ENCODE results near the gene KRT6A. TPM values are rescaled to one million over a fixed set of nuclear protein-coding genes. Genes with fewer than 3 reads are reported as not detected.
"Not testable (repeated sequence)": the region's sequence is repeated elsewhere in the genome, so short reads cannot be mapped to it uniquely, and the experiment has no call there.

Gene KRT6A
- total RNA-seq, 2 donors from 2014 or later: not detected

DNA sequence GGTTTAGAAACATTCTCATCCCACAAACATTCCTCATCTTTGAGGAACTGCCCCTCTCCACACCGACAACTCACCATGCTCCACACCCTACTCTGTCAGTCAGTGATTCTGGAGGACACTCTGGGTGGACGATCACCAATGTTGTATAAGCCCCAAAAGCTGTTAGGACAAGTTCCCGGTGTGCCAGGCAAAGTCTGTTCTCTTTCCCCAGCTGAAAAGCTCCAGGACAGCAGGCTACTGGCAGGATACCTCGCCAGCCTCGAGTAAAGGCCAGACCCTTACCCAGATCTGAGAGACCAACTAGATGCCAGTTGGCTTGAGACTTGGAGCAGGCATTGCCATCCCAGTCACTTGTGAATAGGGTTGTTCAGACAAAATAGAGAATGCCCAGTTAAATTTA is 15.2 kb upstream of the KRT6A start:
- no peak for TF ChIP-seq CTCF (IDR thresholded peaks at IDR 0.05)
- intact Hi-C loops (cut with DNase I): loop anchor here (5.0 kb wide), 1 partner anchor 116 kb away; no protein-coding TSS in a partner anchor
- no peak for DNase-seq
- no peaks in the 10 kb centered on the region for H3K36me3 ChIP-seq
- no peaks in the 10 kb centered on the region for H3K4me1 ChIP-seq
- no peak overlapping the region for H3K27ac ChIP-seq
- no peak overlapping the region for H3K9ac ChIP-seq (ENCODE audit: low read depth in 2 of 2, low read length in 2 of 2)
- H3K9me3 ChIP-seq: no peaks in the 10 kb centered on the region
- H3K4me3 ChIP-seq: no peak overlapping the region
- H3K27me3 ChIP-seq: no peaks in the 10 kb centered on the region

DNA sequence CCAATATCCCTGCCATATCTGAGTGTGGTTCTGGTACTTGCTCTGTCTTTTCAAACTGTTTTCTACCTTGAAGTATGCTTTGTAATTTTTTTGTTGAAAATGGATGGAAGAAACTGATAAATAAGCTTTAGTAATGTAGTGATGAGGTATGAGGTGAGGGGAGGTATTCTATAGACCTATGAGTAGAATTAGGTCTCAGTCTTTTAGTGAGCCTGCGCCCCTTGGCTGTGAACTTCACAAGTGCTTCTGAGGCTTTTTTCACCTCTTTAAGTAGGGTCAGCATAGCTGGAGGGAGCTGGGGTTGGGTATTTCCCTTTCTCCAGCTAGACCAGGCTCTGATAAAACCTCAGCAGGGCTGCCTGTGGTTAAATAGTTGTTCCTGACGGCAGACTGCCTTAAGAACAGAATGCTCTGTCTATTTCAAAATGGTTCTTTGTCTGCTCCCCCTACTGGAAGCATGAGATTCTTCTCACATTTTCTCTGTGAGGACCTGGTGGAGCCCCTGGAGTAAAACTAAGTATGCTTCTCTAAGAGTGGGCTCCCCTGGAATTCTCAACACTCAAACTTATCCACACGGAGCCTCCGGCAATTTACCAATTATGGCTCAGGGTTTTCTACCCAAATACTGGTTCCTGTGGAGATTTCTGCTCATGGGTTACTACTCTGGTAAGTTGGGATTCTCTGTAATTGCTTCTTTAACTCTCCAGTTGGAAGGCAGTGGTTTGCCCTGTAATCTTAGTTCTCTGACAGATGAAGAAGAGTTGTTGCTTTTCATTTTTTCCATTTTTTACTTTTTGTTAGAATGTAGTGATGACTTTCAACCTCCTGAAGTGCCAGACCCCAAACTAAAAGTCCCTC is 14.0 kb upstream of the KRT6A start:
- H3K27me3 ChIP-seq: no peaks in the 10 kb centered on the region
- H3K9me3 ChIP-seq: no peaks in the 10 kb centered on the region
- H3K4me3 ChIP-seq: no peak overlapping the region
- no peaks in the 10 kb centered on the region for H3K36me3 ChIP-seq
- intact Hi-C loops (cut with DNase I): loop anchor here (5.0 kb wide), 1 partner anchor 115 kb away; no protein-coding TSS in a partner anchor
- TF ChIP-seq CTCF (IDR thresholded peaks at IDR 0.05): peak; percentile 47
- H3K4me1 ChIP-seq: no peaks in the 10 kb centered on the region
- H3K27ac ChIP-seq: no peak overlapping the region
- H3K9ac ChIP-seq (ENCODE audit: low read depth in 2 of 2, low read length in 2 of 2): no peak overlapping the region
- DNase-seq: no peak

DNA sequence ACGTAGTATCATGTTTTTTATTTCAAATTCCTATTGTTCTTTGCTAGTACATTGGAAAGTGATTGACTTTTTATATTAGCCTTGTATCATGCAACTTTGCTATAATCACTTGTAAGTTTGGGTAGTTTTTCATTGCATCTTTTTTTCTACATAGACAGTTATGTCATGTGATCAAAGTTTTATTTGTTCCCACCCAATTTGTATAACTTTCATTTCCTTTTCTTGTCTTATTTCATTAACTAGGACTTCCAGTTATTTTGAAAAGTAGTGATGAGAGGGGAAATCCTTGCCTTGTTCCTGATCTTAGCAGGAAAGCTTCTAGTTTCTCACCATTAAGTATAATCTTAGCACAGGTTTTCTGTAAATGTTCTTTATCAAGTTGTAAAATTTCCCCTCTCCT is 9.8 kb upstream of the KRT6A start:
- Histone ChIP-seq H3K9ac (ENCODE audit: low read depth in 2 of 2, low read length in 2 of 2) (no peak overlapping the region), H3K27me3 (no peaks in the 10 kb centered on the region), H3K9me3 (no peaks in the 10 kb centered on the region), H3K36me3 (no peaks in the 10 kb centered on the region), H3K27ac (no peak overlapping the region), H3K4me1 (no peaks in the 10 kb centered on the region), H3K4me3 (no peak overlapping the region)
- TF ChIP-seq CTCF (IDR thresholded peaks at IDR 0.05): no peak
- DNase-seq: no peak
- intact Hi-C loops (cut with DNase I): no loop called here

DNA sequence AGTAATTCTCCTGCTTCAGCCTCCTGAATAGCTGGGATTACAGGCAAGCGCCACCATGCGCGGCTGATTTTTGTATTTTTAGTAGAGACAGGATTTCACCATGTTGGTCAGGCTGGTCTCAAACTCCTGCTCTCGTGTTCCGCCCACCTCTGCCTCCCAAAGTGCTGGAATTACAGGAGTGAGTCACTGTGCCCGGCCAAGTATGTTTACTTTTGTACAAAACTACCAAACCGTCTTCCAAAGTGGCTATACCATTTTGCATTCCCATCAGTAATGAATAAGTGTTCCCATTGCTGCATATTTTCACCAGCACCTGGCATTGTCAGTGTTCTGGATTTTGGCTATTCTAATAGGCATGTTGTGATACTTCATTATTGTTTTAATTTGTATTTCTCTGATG is 8.4 kb upstream of the KRT6A start:
- Histone ChIP-seq H3K27me3 (no peaks in the 10 kb centered on the region), H3K36me3 (no peaks in the 10 kb centered on the region), H3K9me3 (no peaks in the 10 kb centered on the region), H3K4me1 (no peaks in the 10 kb centered on the region), H3K27ac (no peak overlapping the region), H3K9ac (ENCODE audit: low read depth in 2 of 2, low read length in 2 of 2) (no peak overlapping the region), H3K4me3 (no peak overlapping the region)
- no peak for TF ChIP-seq CTCF (IDR thresholded peaks at IDR 0.05)
- no peak for DNase-seq
- intact Hi-C loops (cut with DNase I): no loop called here

GRCh38 chr12:52500574-52500973 is 7.5 kb upstream of the KRT6A start:
- H3K4me1 ChIP-seq; intact Hi-C loops (cut with DNase I); H3K27me3 ChIP-seq; H3K36me3 ChIP-seq; H3K4me3 ChIP-seq; DNase-seq; H3K27ac ChIP-seq; H3K9me3 ChIP-seq; H3K9ac ChIP-seq (ENCODE audit: low read depth in 2 of 2, low read length in 2 of 2): not testable (repeated sequence)

Data from colonic mucosa (tissue), 4 donors.